Measurements from ENCODE around the gene SFTA2. TPM values are rescaled to one million over a fixed set of nuclear protein-coding genes. Genes with fewer than 3 reads are reported as not detected.

The SFTA2 gene
- total RNA-seq, 1 experiment from 2014 or later: not detected

DNA sequence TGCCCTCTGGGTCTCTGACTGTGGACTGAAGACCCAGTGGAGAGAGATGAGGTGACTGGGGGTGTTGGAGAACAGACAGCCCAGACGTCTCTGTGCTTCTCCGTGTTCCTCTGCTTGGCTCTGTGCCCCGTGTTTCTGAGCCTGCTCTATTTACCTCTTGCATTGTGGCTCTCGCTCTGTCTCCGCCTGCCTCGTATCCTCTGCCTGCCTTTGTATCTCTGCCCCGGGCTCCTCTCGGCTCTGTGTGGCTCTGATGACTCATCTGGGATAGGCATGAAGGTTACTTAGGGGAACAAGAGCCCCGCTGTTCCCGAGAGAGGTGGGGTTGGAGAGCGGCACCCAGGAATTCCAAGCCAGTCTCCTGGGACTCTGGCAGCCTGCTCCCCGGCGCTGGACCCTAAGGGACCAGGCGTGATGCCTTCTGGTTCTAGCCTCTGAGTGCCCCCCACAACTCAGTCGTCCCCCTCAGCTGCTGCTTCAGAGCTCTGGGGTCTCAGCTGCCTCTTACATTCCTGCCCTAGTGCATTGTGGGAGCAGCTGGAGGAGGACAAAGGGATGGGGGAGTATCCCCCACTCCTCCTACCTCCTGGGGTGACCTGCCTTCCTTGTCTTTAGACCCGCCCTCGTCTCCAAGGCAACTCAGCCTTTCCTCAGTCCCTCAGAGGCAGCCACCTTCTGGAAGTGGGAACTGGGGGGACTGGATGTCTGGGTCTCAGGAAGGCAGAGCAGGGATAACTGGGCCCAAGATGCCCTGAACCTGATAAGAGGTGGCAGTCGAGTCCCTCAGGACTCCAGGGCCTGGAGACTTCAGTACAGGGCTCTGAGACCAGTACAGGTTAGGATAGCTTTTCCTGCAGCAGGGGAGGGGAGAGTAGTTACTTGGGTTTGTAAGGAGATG is 45.7 kb downstream of the SFTA2 start:
- H3K36me3 ChIP-seq (replicated peaks; ENCODE audit: control insufficient read depth, insufficient read depth, low read length): peaks cover 23% of the 10 kb centered on the region
- no peaks in the 10 kb centered on the region for H3K27me3 ChIP-seq (ENCODE audit: control insufficient read depth, insufficient read depth, low read length)
- peak overlapping the region; percentile 34 for H3K4me3 ChIP-seq (ENCODE audit: insufficient read depth, low read depth, low read length)
- DNase-seq: peak; percentile 98

GRCh38 chr6:30885481-30885998 is 46.4 kb downstream of the SFTA2 start:
- no peaks in the 10 kb centered on the region for H3K27me3 ChIP-seq (ENCODE audit: control insufficient read depth, insufficient read depth, low read length)
- DNase-seq: peak; percentile 39
- peak overlapping the region; percentile 84 for H3K4me3 ChIP-seq (ENCODE audit: insufficient read depth, low read depth, low read length)
- H3K36me3 ChIP-seq (replicated peaks; ENCODE audit: control insufficient read depth, insufficient read depth, low read length): peaks cover 17% of the 10 kb centered on the region

GRCh38 chr6:30884521-30885480 is 47.2 kb downstream of the SFTA2 start:
- peak overlapping the region; percentile 84 for H3K4me3 ChIP-seq (ENCODE audit: insufficient read depth, low read depth, low read length)
- peak; percentile 84 for DNase-seq
- H3K36me3 ChIP-seq (replicated peaks; ENCODE audit: control insufficient read depth, insufficient read depth, low read length): peaks cover 10% of the 10 kb centered on the region
- H3K27me3 ChIP-seq (ENCODE audit: control insufficient read depth, insufficient read depth, low read length): no peaks in the 10 kb centered on the region

GRCh38 chr6:30883685-30884520 is 48.1 kb downstream of the SFTA2 start, which contains the start of gene DDR1:
DDR1 (plus strand) TSS chr6:30884519; CDS start chr6:30888730, 4,211 bp downstream.
- H3K36me3 ChIP-seq (replicated peaks; ENCODE audit: control insufficient read depth, insufficient read depth, low read length): peaks cover 4% of the 10 kb centered on the region; the same call in 1 of the 2 replicates
- peak; percentile 91 for DNase-seq
- peak within 1 kb of the TSS; percentile 84 for H3K4me3 ChIP-seq (ENCODE audit: insufficient read depth, low read depth, low read length)
- no peaks in the 10 kb centered on the region for H3K27me3 ChIP-seq (ENCODE audit: control insufficient read depth, insufficient read depth, low read length)

GRCh38 chr6:30882759-30883684 is 48.9 kb downstream of the SFTA2 start:
- Histone ChIP-seq H3K36me3 (replicated peaks; ENCODE audit: control insufficient read depth, insufficient read depth, low read length) (no peaks in the 10 kb centered on the region; the same call in 1 of the 2 replicates), H3K4me3 (ENCODE audit: insufficient read depth, low read depth, low read length) (peak overlapping the region; percentile 84), H3K27me3 (ENCODE audit: control insufficient read depth, insufficient read depth, low read length) (no peaks in the 10 kb centered on the region)
- peak; percentile 94 for DNase-seq

DNA sequence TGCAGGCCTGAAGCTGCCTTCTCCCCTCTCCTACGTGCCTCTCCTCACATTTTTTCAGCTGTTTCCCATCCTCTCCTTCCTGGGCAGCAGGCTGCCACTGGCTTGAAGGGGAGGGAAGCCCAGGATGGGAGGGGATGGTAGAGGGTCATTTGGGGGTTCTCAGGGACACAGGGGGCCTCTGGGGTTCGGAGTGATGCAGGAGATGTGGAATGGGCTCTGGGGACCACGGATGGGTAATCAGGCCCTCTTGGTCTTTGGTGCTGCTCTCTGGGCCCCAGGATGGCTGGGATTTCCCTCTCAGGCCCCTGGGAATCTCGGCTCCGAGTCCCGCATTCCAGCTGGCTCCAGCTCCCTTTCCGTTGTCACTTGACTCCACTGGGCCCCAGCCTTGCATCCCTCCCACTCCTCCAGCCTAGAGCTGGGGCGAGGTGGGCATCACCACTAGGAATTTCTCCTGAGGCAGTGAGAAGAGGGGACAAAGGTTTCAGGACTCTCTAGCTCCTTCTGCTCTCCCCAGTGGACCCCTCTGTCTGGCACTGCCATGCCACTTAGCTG is 49.7 kb downstream of the SFTA2 start:
- Histone ChIP-seq H3K36me3 (replicated peaks; ENCODE audit: control insufficient read depth, insufficient read depth, low read length) (no peaks in the 10 kb centered on the region; the same call in 1 of the 2 replicates), H3K27me3 (ENCODE audit: control insufficient read depth, insufficient read depth, low read length) (no peaks in the 10 kb centered on the region), H3K4me3 (ENCODE audit: insufficient read depth, low read depth, low read length) (peak overlapping the region; percentile 1; the same call in 1 of the 2 replicates)
- peak; percentile 80 for DNase-seq

- Histone ChIP-seq H3K27me3 (ENCODE audit: control insufficient read depth, insufficient read depth, low read length) (no peaks in the 10 kb centered on the region), H3K36me3 (replicated peaks; ENCODE audit: control insufficient read depth, insufficient read depth, low read length) (no peaks in the 10 kb centered on the region; the same call in 1 of the 2 replicates), H3K4me3 (ENCODE audit: insufficient read depth, low read depth, low read length) (peak overlapping the region; percentile 37)
- peak; percentile 67 for DNase-seq
Measured at GRCh38 chr6:30881392-30882203, 50.4 kb downstream of the SFTA2 start.

Other genes with a start within 250 kb of the SFTA2 start
- 48.2 and 55.7 TPM in 2 replicates for gene PPP1R18, start 245.5 kb downstream of the SFTA2 start, total RNA-seq (2014; rRNA removed; shearing (Covaris generic))
- gene NRM, start 241.2 kb downstream of the SFTA2 start, total RNA-seq (2014; rRNA removed; shearing (Covaris generic)): 20.7 and 23.8 TPM in 2 replicates
- gene MDC1, start 214.9 kb downstream of the SFTA2 start, total RNA-seq (2014; rRNA removed; shearing (Covaris generic)): 25.5 and 29.1 TPM in 2 replicates
- 1,911 and 2,101 TPM in 2 replicates for gene TUBB, start 211.8 kb downstream of the SFTA2 start, total RNA-seq (2014; rRNA removed; shearing (Covaris generic))
- gene FLOT1, start 189.5 kb downstream of the SFTA2 start, total RNA-seq (2014; rRNA removed; shearing (Covaris generic)): 140 and 152 TPM in 2 replicates
- gene IER3, start 187.6 kb downstream of the SFTA2 start, total RNA-seq (2014; rRNA removed; shearing (Covaris generic)): 116 and 141 TPM in 2 replicates
- 117 and 127 TPM in 2 replicates for gene DDR1, start 47.7 kb downstream of the SFTA2 start, total RNA-seq (2014; rRNA removed; shearing (Covaris generic))
- gene GTF2H4, start 24.0 kb downstream of the SFTA2 start, total RNA-seq (2014; rRNA removed; shearing (Covaris generic)): 30.5 and 30.9 TPM in 2 replicates
- gene VARS2, start 17.9 kb downstream of the SFTA2 start, total RNA-seq (2014; rRNA removed; shearing (Covaris generic)): 54.4 and 60.5 TPM in 2 replicates
- not detected in 2 replicates for gene MUCL3, start 8.8 kb upstream of the SFTA2 start, total RNA-seq (2014; rRNA removed; shearing (Covaris generic))
- not detected in 2 replicates for gene MUC21, start 51.5 kb upstream of the SFTA2 start, total RNA-seq (2014; rRNA removed; shearing (Covaris generic))
- gene MUC22, start 78.3 kb upstream of the SFTA2 start, total RNA-seq (2014; rRNA removed; shearing (Covaris generic)): not detected in 2 replicates
- not detected in 2 replicates for gene C6orf15, start 180.4 kb upstream of the SFTA2 start, total RNA-seq (2014; rRNA removed; shearing (Covaris generic))
- gene PSORS1C1, start 182.6 kb upstream of the SFTA2 start, total RNA-seq (2014; rRNA removed; shearing (Covaris generic)): 0.10 TPM in 1 of 2 replicates, not detected in the other
- gene CDSN, start 188.3 kb upstream of the SFTA2 start, total RNA-seq (2014; rRNA removed; shearing (Covaris generic)): not detected in 2 replicates
- gene PSORS1C2, start 206.9 kb upstream of the SFTA2 start, total RNA-seq (2014; rRNA removed; shearing (Covaris generic)): 0.07 TPM in 1 of 2 replicates, not detected in the other
- gene CCHCR1, start 225.6 kb upstream of the SFTA2 start, total RNA-seq (2014; rRNA removed; shearing (Covaris generic)): 54.0 and 74.8 TPM in 2 replicates
- 26.8 and 34.3 TPM in 2 replicates for gene TCF19, start 226.4 kb upstream of the SFTA2 start, total RNA-seq (2014; rRNA removed; shearing (Covaris generic))
- gene POU5F1, start 238.5 kb upstream of the SFTA2 start, total RNA-seq (2014; rRNA removed; shearing (Covaris generic)): 4,433 and 5,140 TPM in 2 replicates

Measured in H7 (cell line).